Choroid plexus epithelial cell (primary cell): ENCODE data around the gene CIDEC.
"Not testable (repeated sequence)": the region's sequence is repeated elsewhere in the genome, so short reads cannot be mapped to it uniquely, and the experiment has no call there.

Source experiments
- DNase-seq: peaks from one replicate; pipeline ENCODE4 v3.0.0-alpha.2; 2010; ENCODE audit warnings: low read depth
- H3K4me3 ChIP-seq: 2 replicates; pipeline ENCODE4 v1.5.1; 2011; ENCODE audit warnings: low read depth, mild to moderate bottlenecking, control low read depth, low read length, moderate library complexity
- CTCF ChIP-seq: conservative IDR thresholded peaks from 2 replicates; pipeline ENCODE4 v1.5.1; 2011; ENCODE audit warnings: low read depth, mild to moderate bottlenecking, control low read depth, inconsistent platforms, low read length, moderate library complexity

The CIDEC gene

GRCh38 chr3:9862391-9863057, 17.5 kb downstream of the CIDEC start:
- TF ChIP-seq CTCF = peak; percentile 48
- peak; percentile 65 for DNase-seq
- peak overlapping the region; percentile 14 for H3K4me3 ChIP-seq

GRCh38 chr3:9861626-9862130, 18.4 kb downstream of the CIDEC start:
- H3K4me3 ChIP-seq = no peak overlapping the region
- DNase-seq = no peak
- no peak for TF ChIP-seq CTCF

GRCh38 chr3:9861201-9861600, 18.9 kb downstream of the CIDEC start:
- H3K4me3 ChIP-seq = no peak overlapping the region
- DNase-seq = no peak
- TF ChIP-seq CTCF = no peak

- no peak overlapping the region for H3K4me3 ChIP-seq
- DNase-seq = no peak
- no peak for TF ChIP-seq CTCF
Measured at GRCh38 chr3:9859530-9860025, 20.5 kb downstream of the CIDEC start.

GRCh38 chr3:9855594-9855993, 24.5 kb downstream of the CIDEC start:
- TF ChIP-seq CTCF = no peak
- DNase-seq = no peak
- no peak overlapping the region for H3K4me3 ChIP-seq

GRCh38 chr3:9854291-9854940, 25.6 kb downstream of the CIDEC start:
- not testable (repeated sequence) for H3K4me3 ChIP-seq, DNase-seq

GRCh38 chr3:9852528-9852927, 27.5 kb downstream of the CIDEC start:
- TF ChIP-seq CTCF = no peak
- no peak for DNase-seq
- H3K4me3 ChIP-seq = no peak overlapping the region

- not testable (repeated sequence) for DNase-seq, H3K4me3 ChIP-seq
Measured at GRCh38 chr3:9851926-9852325, 28.1 kb downstream of the CIDEC start.

- not testable (repeated sequence) for DNase-seq, H3K4me3 ChIP-seq
Measured at GRCh38 chr3:9851383-9851782, 28.7 kb downstream of the CIDEC start.
